Panc1 (cell line): ENCODE data around the gene CD226.

Source experiments
- POLR2AphosphoS5 ChIP-seq: IDR thresholded peaks from 2 replicates; pipeline ENCODE4 v1.6.1; 2012; ENCODE audit warnings: mild to moderate bottlenecking, low read depth, low read length, moderate library complexity
- SIN3A ChIP-seq: IDR thresholded peaks from 2 replicates; pipeline ENCODE4 v1.6.1; 2012; ENCODE audit warnings: low read depth, mild to moderate bottlenecking, low read length, moderate library complexity, borderline replicate concordance; ENCODE audit not compliant: insufficient read depth
- TF ChIP-seq, protein P1 (sequence below): fragments of 450-650 bp; IDR thresholded peaks from 2 replicates; pipeline ENCODE4 v1.5.1; 2017; ENCODE audit warnings: mild to moderate bottlenecking

DNA sequence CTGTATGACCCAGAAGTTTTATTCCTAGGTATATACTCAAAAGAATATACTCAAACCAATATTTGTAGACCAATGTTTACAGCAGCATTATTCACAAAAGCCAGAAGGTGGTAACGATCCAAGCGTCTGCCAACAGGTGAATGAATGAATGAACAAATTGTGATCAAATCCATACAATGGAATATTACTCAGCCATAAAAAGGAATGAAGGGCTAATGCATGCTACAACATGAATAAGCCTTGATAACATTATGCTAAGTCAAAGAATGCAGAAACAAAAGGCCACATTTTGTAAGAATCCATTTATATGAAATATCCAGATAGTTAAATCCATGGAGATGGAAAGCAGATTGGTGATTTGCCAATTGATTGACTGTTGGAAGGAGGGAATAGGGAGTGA, 5.5 kb upstream of the CD226 start:
- TF ChIP-seq POLR2AphosphoS5 (no peak), SIN3A (no peak)
- TF ChIP-seq, protein P1, sequence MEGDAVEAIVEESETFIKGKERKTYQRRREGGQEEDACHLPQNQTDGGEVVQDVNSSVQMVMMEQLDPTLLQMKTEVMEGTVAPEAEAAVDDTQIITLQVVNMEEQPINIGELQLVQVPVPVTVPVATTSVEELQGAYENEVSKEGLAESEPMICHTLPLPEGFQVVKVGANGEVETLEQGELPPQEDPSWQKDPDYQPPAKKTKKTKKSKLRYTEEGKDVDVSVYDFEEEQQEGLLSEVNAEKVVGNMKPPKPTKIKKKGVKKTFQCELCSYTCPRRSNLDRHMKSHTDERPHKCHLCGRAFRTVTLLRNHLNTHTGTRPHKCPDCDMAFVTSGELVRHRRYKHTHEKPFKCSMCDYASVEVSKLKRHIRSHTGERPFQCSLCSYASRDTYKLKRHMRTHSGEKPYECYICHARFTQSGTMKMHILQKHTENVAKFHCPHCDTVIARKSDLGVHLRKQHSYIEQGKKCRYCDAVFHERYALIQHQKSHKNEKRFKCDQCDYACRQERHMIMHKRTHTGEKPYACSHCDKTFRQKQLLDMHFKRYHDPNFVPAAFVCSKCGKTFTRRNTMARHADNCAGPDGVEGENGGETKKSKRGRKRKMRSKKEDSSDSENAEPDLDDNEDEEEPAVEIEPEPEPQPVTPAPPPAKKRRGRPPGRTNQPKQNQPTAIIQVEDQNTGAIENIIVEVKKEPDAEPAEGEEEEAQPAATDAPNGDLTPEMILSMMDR: no peak
